ENCODE measurements around the gene TMEM97.

DNA sequence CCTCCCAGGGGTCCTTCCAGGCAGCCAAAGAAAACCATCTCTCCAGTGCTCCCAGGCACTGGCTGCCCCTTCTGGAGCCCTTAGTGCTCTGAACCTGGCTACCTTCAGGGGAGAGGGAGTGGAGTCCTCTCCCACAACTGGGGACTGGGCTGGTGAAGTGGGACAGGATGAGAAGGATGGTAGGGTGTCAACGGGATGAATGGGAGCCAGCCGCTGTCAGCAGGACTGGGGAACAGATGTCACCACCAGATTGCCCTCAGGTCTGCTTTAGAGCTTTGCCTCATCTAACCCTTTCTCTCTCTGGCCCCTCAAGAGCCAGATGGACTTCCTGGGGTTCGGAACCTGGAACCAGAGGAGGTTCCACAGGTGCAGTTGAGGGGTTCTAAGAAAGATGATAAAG lies 46.5 kb downstream of the TMEM97 start:
- TF ChIP-seq, protein P1, sequence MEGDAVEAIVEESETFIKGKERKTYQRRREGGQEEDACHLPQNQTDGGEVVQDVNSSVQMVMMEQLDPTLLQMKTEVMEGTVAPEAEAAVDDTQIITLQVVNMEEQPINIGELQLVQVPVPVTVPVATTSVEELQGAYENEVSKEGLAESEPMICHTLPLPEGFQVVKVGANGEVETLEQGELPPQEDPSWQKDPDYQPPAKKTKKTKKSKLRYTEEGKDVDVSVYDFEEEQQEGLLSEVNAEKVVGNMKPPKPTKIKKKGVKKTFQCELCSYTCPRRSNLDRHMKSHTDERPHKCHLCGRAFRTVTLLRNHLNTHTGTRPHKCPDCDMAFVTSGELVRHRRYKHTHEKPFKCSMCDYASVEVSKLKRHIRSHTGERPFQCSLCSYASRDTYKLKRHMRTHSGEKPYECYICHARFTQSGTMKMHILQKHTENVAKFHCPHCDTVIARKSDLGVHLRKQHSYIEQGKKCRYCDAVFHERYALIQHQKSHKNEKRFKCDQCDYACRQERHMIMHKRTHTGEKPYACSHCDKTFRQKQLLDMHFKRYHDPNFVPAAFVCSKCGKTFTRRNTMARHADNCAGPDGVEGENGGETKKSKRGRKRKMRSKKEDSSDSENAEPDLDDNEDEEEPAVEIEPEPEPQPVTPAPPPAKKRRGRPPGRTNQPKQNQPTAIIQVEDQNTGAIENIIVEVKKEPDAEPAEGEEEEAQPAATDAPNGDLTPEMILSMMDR (IDR thresholded peaks at IDR 0.05), result no peak
- TF ChIP-seq POLR2AphosphoS5 (IDR thresholded peaks at IDR 0.05) (no peak), POLR2A (IDR thresholded peaks at IDR 0.05) (no peak)

Measured in stomach (tissue), 4 donors.